ENCODE data around the gene RHEBL1.

DNA sequence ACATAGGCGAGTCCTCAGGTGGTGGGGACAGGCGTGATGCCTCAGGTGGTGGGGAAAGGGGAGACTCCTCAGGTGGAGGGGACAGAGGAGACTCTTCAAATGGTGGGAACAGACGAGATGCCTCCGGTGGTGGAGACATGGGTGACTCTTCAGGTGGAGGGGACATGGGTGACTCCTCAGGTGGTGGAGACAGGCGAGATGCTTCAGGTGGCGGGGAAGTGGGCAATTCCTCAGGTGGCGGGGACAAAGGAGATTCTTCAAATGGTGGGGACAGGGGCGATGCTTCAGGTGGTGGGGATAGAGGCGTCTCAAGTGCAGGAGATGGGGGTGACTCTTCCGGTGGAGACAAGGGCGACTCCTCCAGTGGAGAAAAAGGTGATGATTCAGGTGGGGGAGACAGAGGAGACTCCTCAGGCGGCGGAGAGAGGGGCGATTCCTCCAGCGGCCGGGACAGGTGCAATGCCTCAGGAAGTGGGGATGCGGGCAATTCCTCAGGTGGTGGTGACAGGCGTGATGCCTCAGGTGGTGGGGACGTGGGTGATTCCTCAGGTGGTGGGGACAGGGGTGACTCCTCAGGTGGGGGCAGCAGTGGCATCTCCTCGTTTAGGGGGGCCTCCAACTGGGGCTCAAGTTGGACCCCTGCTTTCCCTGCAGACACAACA lies 17.9 kb downstream of the RHEBL1 start:
- TF ChIP-seq, protein P1, sequence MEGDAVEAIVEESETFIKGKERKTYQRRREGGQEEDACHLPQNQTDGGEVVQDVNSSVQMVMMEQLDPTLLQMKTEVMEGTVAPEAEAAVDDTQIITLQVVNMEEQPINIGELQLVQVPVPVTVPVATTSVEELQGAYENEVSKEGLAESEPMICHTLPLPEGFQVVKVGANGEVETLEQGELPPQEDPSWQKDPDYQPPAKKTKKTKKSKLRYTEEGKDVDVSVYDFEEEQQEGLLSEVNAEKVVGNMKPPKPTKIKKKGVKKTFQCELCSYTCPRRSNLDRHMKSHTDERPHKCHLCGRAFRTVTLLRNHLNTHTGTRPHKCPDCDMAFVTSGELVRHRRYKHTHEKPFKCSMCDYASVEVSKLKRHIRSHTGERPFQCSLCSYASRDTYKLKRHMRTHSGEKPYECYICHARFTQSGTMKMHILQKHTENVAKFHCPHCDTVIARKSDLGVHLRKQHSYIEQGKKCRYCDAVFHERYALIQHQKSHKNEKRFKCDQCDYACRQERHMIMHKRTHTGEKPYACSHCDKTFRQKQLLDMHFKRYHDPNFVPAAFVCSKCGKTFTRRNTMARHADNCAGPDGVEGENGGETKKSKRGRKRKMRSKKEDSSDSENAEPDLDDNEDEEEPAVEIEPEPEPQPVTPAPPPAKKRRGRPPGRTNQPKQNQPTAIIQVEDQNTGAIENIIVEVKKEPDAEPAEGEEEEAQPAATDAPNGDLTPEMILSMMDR (optimal IDR thresholded peaks at IDR 0.05 in 1 of 3, IDR thresholded peaks at IDR 0.05 in 1 of 3, conservative IDR thresholded peaks at IDR 0.05 in 1 of 3; ENCODE audit: extremely low read depth in 1 of 3, insufficient read depth in 2 of 3, low read length in 3 of 3): no peak
- no peak for TF ChIP-seq EZH2 (IDR thresholded peaks at IDR 0.05; ENCODE audit: low read length)

All from keratinocyte (primary cell).